ENCODE measurements around the gene SLC9A7. TPM values are rescaled to one million over a fixed set of nuclear protein-coding genes. Genes with fewer than 3 reads are reported as not detected.

SLC9A7 gene
- total and polyA plus RNA-seq, 12 donors, result 2.3 to 22.8 (median 12.4) TPM

- 80 to 92% (median 84%) methylated on average over 1 of the region's 1 CpG for WGBS, 4 donors
Observed at GRCh38 chrX:46579250-46579649, 179.7 kb downstream of the SLC9A7 start.

GRCh38 chrX:46577221-46578005 is 181.5 kb downstream of the SLC9A7 start:
- DNase-seq, result no peak
- intact Hi-C loops (cut with DNase I), result loop anchor here in 1 of 2 donors (10.0 kb wide), 1 partner anchor 57 kb away; no protein-coding TSS in a partner anchor
- Histone ChIP-seq H3K27me3 (no peaks in the 10 kb centered on the region), H3K4me3 (no peak overlapping the region), H3K36me3 (replicated peaks in 1 of 2) (no peaks in the 10 kb centered on the region), H3K4me1 (replicated peaks in 1 of 2) (peaks cover 5 to 10% of the 10 kb centered on the region in 2 donors), H3K27ac (no peak overlapping the region), H3K9me3 (replicated peaks in 1 of 3) (no peaks in the 10 kb centered on the region)
- 61 to 75% (median 68%) methylated on average over 7 of the region's 7 CpGs for WGBS, 4 donors
- TF ChIP-seq POLR2A (IDR thresholded peaks at IDR 0.05), result no peak
- TF ChIP-seq CTCF (IDR thresholded peaks at IDR 0.05), result no peak

More at GRCh38 chrX:46579250-46579649, 179.7 kb downstream of the SLC9A7 start:
- intact Hi-C loops (cut with DNase I), result loop anchor here in 1 of 2 donors (10.0 kb wide), 1 partner anchor 56 kb away; no protein-coding TSS in a partner anchor
- peaks cover 7 to 21% of the 10 kb centered on the region in 2 donors for H3K4me1 ChIP-seq (replicated peaks in 1 of 2)
- no peaks in the 10 kb centered on the region for H3K36me3 ChIP-seq (replicated peaks in 1 of 2)
- no peak overlapping the region for H3K4me3 ChIP-seq
- H3K9me3 ChIP-seq (replicated peaks in 1 of 3), result no peaks in the 10 kb centered on the region
- H3K27me3 ChIP-seq, result no peaks in the 10 kb centered on the region
- no peak overlapping the region for H3K27ac ChIP-seq
- DNase-seq, result no peak
- TF ChIP-seq CTCF (IDR thresholded peaks at IDR 0.05) (no peak), POLR2A (IDR thresholded peaks at IDR 0.05) (no peak)

GRCh38 chrX:46576458-46576857 is 182.5 kb downstream of the SLC9A7 start:
- Histone ChIP-seq H3K36me3 (replicated peaks in 1 of 2) (no peaks in the 10 kb centered on the region), H3K4me1 (replicated peaks in 1 of 2) (peaks cover 0 to 4% of the 10 kb centered on the region in 2 donors), H3K9me3 (replicated peaks in 1 of 3) (no peaks in the 10 kb centered on the region), H3K27me3 (no peaks in the 10 kb centered on the region), H3K4me3 (peak overlapping the region in 1 of 4 donors; percentile 34), H3K27ac (peak overlapping the region in 1 of 5 donors; percentile 29)
- TF ChIP-seq POLR2A (IDR thresholded peaks at IDR 0.05), result no peak
- no peak for TF ChIP-seq CTCF (IDR thresholded peaks at IDR 0.05)
- 54 to 70% (median 59%) methylated on average over 3 of the region's 3 CpGs for WGBS, 4 donors
- peak in 4 of 7 donors; percentile 18 to 56 (median 25) for DNase-seq
- intact Hi-C loops (cut with DNase I), result loop anchor here in 1 of 2 donors (10.0 kb wide), 1 partner anchor 58 kb away; no protein-coding TSS in a partner anchor

- no peak for TF ChIP-seq CTCF (IDR thresholded peaks at IDR 0.05)
- TF ChIP-seq POLR2A (IDR thresholded peaks at IDR 0.05), result no peak
- WGBS, 4 donors, result 40 to 65% (median 53%) methylated on average over 6 of the region's 6 CpGs
- peaks cover 0 to 4% of the 10 kb centered on the region in 2 donors for H3K4me1 ChIP-seq (replicated peaks in 1 of 2)
- peak overlapping the region in 2 of 5 donors; percentile 29 to 57 for H3K27ac ChIP-seq
- H3K27me3 ChIP-seq, result no peaks in the 10 kb centered on the region
- H3K4me3 ChIP-seq, result peak overlapping the region in 1 of 4 donors; percentile 47
- no peaks in the 10 kb centered on the region for H3K36me3 ChIP-seq (replicated peaks in 1 of 2)
- H3K9me3 ChIP-seq (replicated peaks in 1 of 3), result no peaks in the 10 kb centered on the region
- intact Hi-C loops (cut with DNase I), result loop anchor here in 1 of 2 donors (10.0 kb wide), 1 partner anchor 59 kb away; no protein-coding TSS in a partner anchor
- peak in 6 of 7 donors; percentile 16 to 58 (median 24) for DNase-seq
Observed at GRCh38 chrX:46575991-46576392, 182.9 kb downstream of the SLC9A7 start.

Measured in adrenal gland (tissue), 12 donors.